Nephron (organoid): ENCODE measurements around the gene EYA4.

Experiments used
- H3K27ac Mint-ChIP-seq, 3 experiments: 2 replicates each; pipeline ENCODE4 v1.8.0; 2020; ENCODE audit warnings: mixed read lengths in 3 of 3, mild to moderate bottlenecking in 2 of 3, moderate library complexity in 1 of 3
- H3K27me3 Mint-ChIP-seq: 2 replicates; pipeline ENCODE4 v1.8.0; 2021; ENCODE audit warnings: low read depth, mild to moderate bottlenecking, moderate library complexity, mixed read lengths
- H3K36me3 Mint-ChIP-seq: 2 replicates; pipeline ENCODE4 v1.8.0; 2020; ENCODE audit warnings: low read depth, mixed read lengths
- H3K4me1 Mint-ChIP-seq: 2 replicates; pipeline ENCODE4 v1.8.0; 2020; ENCODE audit warnings: mixed read lengths
- H3K4me3 Mint-ChIP-seq, 3 experiments: 2 replicates each; pipeline ENCODE4 v1.8.0; 2020; ENCODE audit warnings: mild to moderate bottlenecking in 3 of 3, mixed read lengths in 3 of 3, moderate library complexity in 2 of 3
- H3K9me3 Mint-ChIP-seq: 2 replicates; pipeline ENCODE4 v1.8.0; 2020; ENCODE audit warnings: mixed read lengths
- TF ChIP-seq, protein P1 (sequence below), 3 experiments: fragments of 200-600 bp; sonication (generic); IDR thresholded peaks; one replicate each; pipeline ENCODE4 v1.5.0; 2021; ENCODE audit warnings: antibody characterized with exemption in 3 of 3; ENCODE audit not compliant: unreplicated experiment in 3 of 3

The EYA4 gene

DNA sequence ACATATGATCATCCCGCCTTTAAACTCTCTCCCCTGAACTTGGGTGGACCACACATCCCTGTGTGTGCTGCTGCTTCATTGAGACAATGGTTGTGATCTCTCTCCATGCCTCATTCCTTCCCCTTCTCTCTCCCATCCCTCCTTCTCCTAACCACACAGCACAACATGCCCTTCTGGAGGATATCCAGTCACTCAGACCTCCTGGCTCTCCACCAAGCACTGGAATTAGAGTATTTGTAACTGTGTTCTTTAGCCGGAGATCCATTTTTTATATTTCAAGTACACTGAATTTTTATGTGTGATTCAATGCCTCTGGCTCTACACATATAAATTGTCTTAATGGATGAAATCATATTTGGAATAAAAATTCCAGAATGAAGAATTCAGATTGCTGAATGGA lies 287.4 kb downstream of the EYA4 start:
- Mint-ChIP-seq H3K4me3 (no peak overlapping the region), H3K4me1 (peaks cover 26% of the 10 kb centered on the region), H3K27me3 (no peaks in the 10 kb centered on the region), H3K36me3 (peaks cover 31% of the 10 kb centered on the region), H3K27ac (no peak overlapping the region), H3K9me3 (no peaks in the 10 kb centered on the region)
- TF ChIP-seq, protein P1, sequence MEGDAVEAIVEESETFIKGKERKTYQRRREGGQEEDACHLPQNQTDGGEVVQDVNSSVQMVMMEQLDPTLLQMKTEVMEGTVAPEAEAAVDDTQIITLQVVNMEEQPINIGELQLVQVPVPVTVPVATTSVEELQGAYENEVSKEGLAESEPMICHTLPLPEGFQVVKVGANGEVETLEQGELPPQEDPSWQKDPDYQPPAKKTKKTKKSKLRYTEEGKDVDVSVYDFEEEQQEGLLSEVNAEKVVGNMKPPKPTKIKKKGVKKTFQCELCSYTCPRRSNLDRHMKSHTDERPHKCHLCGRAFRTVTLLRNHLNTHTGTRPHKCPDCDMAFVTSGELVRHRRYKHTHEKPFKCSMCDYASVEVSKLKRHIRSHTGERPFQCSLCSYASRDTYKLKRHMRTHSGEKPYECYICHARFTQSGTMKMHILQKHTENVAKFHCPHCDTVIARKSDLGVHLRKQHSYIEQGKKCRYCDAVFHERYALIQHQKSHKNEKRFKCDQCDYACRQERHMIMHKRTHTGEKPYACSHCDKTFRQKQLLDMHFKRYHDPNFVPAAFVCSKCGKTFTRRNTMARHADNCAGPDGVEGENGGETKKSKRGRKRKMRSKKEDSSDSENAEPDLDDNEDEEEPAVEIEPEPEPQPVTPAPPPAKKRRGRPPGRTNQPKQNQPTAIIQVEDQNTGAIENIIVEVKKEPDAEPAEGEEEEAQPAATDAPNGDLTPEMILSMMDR (IDR thresholded peaks at IDR 0.05; ENCODE audit: unreplicated experiment in 3 of 3) = no peak

DNA sequence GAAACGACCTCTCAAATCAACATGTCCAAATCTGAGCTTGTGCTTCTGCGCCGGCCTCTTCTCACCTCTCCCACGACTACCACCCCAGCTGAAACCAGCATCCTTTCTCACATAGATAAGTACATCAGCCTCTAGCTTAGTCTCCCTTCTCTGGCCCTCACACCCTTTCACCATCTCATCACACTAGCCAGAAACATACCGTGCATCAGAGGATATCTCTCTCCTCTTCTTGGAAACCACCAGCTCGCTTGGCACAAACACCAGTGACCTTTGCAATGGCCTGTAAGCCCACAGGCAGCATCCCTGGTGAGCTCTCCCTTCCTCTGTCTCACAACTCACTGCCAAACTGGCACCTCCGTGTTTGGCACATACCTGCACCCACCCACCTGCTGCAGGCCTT lies 291.8 kb downstream of the EYA4 start:
- Mint-ChIP-seq H3K27ac (no peak overlapping the region), H3K27me3 (no peaks in the 10 kb centered on the region), H3K9me3 (no peaks in the 10 kb centered on the region), H3K36me3 (peaks cover 19% of the 10 kb centered on the region), H3K4me3 (no peak overlapping the region), H3K4me1 (peaks cover 5% of the 10 kb centered on the region)
- TF ChIP-seq, protein P1 (IDR thresholded peaks at IDR 0.05; ENCODE audit: unreplicated experiment in 3 of 3) = no peak

GRCh38 chr6:133539502-133540259 lies 298.5 kb downstream of the EYA4 start:
- Mint-ChIP-seq H3K4me1 (peaks cover 34% of the 10 kb centered on the region), H3K4me3 (no peak overlapping the region), H3K36me3 (no peaks in the 10 kb centered on the region), H3K9me3 (no peaks in the 10 kb centered on the region), H3K27ac (no peak overlapping the region), H3K27me3 (peaks cover 3% of the 10 kb centered on the region)
- TF ChIP-seq, protein P1 (IDR thresholded peaks at IDR 0.05; ENCODE audit: unreplicated experiment in 3 of 3) = no peak

- Mint-ChIP-seq H3K27me3 (peaks cover 3% of the 10 kb centered on the region), H3K4me3 (no peak overlapping the region), H3K27ac (no peak overlapping the region), H3K36me3 (no peaks in the 10 kb centered on the region), H3K4me1 (peaks cover 38% of the 10 kb centered on the region), H3K9me3 (no peaks in the 10 kb centered on the region)
- TF ChIP-seq, protein P1 (IDR thresholded peaks at IDR 0.05; ENCODE audit: unreplicated experiment in 3 of 3) = no peak
Observed at GRCh38 chr6:133540361-133540760, 299.2 kb downstream of the EYA4 start.

GRCh38 chr6:133541040-133541439 lies 299.9 kb downstream of the EYA4 start:
- Mint-ChIP-seq H3K27ac (peak overlapping the region; percentile 8 to 68 (median 28)), H3K27me3 (peaks cover 3% of the 10 kb centered on the region), H3K9me3 (no peaks in the 10 kb centered on the region), H3K36me3 (no peaks in the 10 kb centered on the region), H3K4me3 (no peak overlapping the region), H3K4me1 (peaks cover 43% of the 10 kb centered on the region)
- TF ChIP-seq, protein P1 (IDR thresholded peaks at IDR 0.05; ENCODE audit: unreplicated experiment in 3 of 3) = no peak
